Stimulated activated naive CD8-positive, alpha-beta T cell treated with anti-CD3 and anti-CD28 coated beads, Interleukin-15, amount 100 ng/mL, for 72 hours (primary cell): Measurements from ENCODE around the gene ZMYM2.
"Not testable (repeated sequence)": the region's sequence is repeated elsewhere in the genome, so short reads cannot be mapped to it uniquely, and the experiment has no call there.

Source experiments
- ATAC-seq: fragments of 150-1000 bp; cut with Tn5 transposase; 2 replicates; pipeline ENCODE4 v1.10.0; 2021; ENCODE audit warnings: mild to moderate bottlenecking, moderate library complexity
- DNase-seq, 2 donors: peaks; one replicate each; pipeline ENCODE4 v3.0.0; 2021 to 2022
- H3K27ac Mint-ChIP-seq, 2 donors: one replicate each; pipeline ENCODE4 v1.8.0; 2022; ENCODE audit warnings: mild to moderate bottlenecking in 2 of 2, mixed read lengths in 2 of 2, moderate library complexity in 2 of 2
- H3K27me3 Mint-ChIP-seq: one replicate; pipeline ENCODE4 v1.8.0; 2022; ENCODE audit warnings: mixed read lengths
- H3K4me1 Mint-ChIP-seq: one replicate; pipeline ENCODE4 v1.8.0; 2022; ENCODE audit warnings: mild to moderate bottlenecking, mixed read lengths
- H3K4me3 Mint-ChIP-seq, 2 donors: one replicate each; pipeline ENCODE4 v1.8.0; 2022; ENCODE audit warnings: mild to moderate bottlenecking in 2 of 2, mixed read lengths in 2 of 2, moderate library complexity in 1 of 2
- H3K9me3 Mint-ChIP-seq, 2 donors: one replicate each; pipeline ENCODE4 v1.8.0; 2022; ENCODE audit warnings: mixed read lengths in 2 of 2

ZMYM2 gene

GRCh38 chr13:20015763-20016162 lies 57.2 kb downstream of the ZMYM2 start:
- no peak overlapping the region for H3K4me3 Mint-ChIP-seq
- H3K9me3 Mint-ChIP-seq = peaks cover 35 to 41% of the 10 kb centered on the region in 2 donors
- ATAC-seq (no peak), DNase-seq (no peak)
- H3K27ac Mint-ChIP-seq = no peak overlapping the region
- H3K27me3 Mint-ChIP-seq = no peaks in the 10 kb centered on the region
- H3K4me1 Mint-ChIP-seq = peaks cover 37% of the 10 kb centered on the region

GRCh38 chr13:20016649-20017364 lies 58.3 kb downstream of the ZMYM2 start:
- H3K27ac Mint-ChIP-seq = peak overlapping the region in 1 of 2 donors; percentile 60
- no peaks in the 10 kb centered on the region for H3K27me3 Mint-ChIP-seq
- no peak for ATAC-seq
- H3K4me3 Mint-ChIP-seq = no peak overlapping the region
- H3K4me1 Mint-ChIP-seq = peaks cover 47% of the 10 kb centered on the region
- peaks cover 35 to 41% of the 10 kb centered on the region in 2 donors for H3K9me3 Mint-ChIP-seq
- DNase-seq = no peak

GRCh38 chr13:20017365-20017711 lies 58.8 kb downstream of the ZMYM2 start:
- Mint-ChIP-seq H3K4me1 (peaks cover 49% of the 10 kb centered on the region), H3K4me3 (no peak overlapping the region), H3K27ac (no peak overlapping the region)

GRCh38 chr13:20019043-20019442 lies 60.5 kb downstream of the ZMYM2 start:
- H3K4me3 Mint-ChIP-seq = no peak overlapping the region
- peaks cover 34 to 37% of the 10 kb centered on the region in 2 donors for H3K9me3 Mint-ChIP-seq

More at GRCh38 chr13:20017365-20017711, 58.8 kb downstream of the ZMYM2 start:
- ATAC-seq (no peak), DNase-seq (no peak)
- H3K9me3 Mint-ChIP-seq = peaks cover 35 to 41% of the 10 kb centered on the region in 2 donors
- no peaks in the 10 kb centered on the region for H3K27me3 Mint-ChIP-seq

GRCh38 chr13:20024702-20025101 lies 66.2 kb downstream of the ZMYM2 start:
- no peak for DNase-seq
- Mint-ChIP-seq H3K9me3 (no peaks in the 10 kb centered on the region), H3K27me3 (no peaks in the 10 kb centered on the region), H3K4me1 (peaks cover 17% of the 10 kb centered on the region), H3K4me3 (no peak overlapping the region), H3K27ac (no peak overlapping the region)
- ATAC-seq = no peak

More at GRCh38 chr13:20019043-20019442, 60.5 kb downstream of the ZMYM2 start:
- Mint-ChIP-seq H3K27ac (no peak overlapping the region), H3K4me1 (peaks cover 45% of the 10 kb centered on the region), H3K27me3 (no peaks in the 10 kb centered on the region)
- ATAC-seq (no peak), DNase-seq (no peak)

- Mint-ChIP-seq H3K9me3 (no peaks in the 10 kb centered on the region), H3K4me3 (no peak overlapping the region), H3K27ac (no peak overlapping the region), H3K4me1 (no peaks in the 10 kb centered on the region), H3K27me3 (no peaks in the 10 kb centered on the region)
- DNase-seq (no peak), ATAC-seq (no peak)
Observed at GRCh38 chr13:20028953-20029352, 70.4 kb downstream of the ZMYM2 start.

- H3K27ac Mint-ChIP-seq = no peak overlapping the region
- ATAC-seq = no peak
- H3K4me3 Mint-ChIP-seq = no peak overlapping the region
- H3K4me1 Mint-ChIP-seq = no peaks in the 10 kb centered on the region
- H3K27me3 Mint-ChIP-seq = no peaks in the 10 kb centered on the region
- H3K9me3 Mint-ChIP-seq = no peaks in the 10 kb centered on the region
- no peak for DNase-seq
Observed at GRCh38 chr13:20033486-20033885, 75.0 kb downstream of the ZMYM2 start.

GRCh38 chr13:20035130-20035529 lies 76.6 kb downstream of the ZMYM2 start:
- Mint-ChIP-seq H3K4me1 (peaks cover 12% of the 10 kb centered on the region), H3K27ac (no peak overlapping the region), H3K4me3 (no peak overlapping the region), H3K27me3 (no peaks in the 10 kb centered on the region), H3K9me3 (peaks cover 3 to 5% of the 10 kb centered on the region in 2 donors)
- DNase-seq = no peak
- ATAC-seq = no peak

GRCh38 chr13:20037908-20038307 lies 79.4 kb downstream of the ZMYM2 start:
- DNase-seq (no peak), ATAC-seq (no peak)
- H3K9me3 Mint-ChIP-seq = peaks cover 10 to 12% of the 10 kb centered on the region in 2 donors
- H3K27ac Mint-ChIP-seq = no peak overlapping the region
- peaks cover 35% of the 10 kb centered on the region for H3K4me1 Mint-ChIP-seq
- H3K27me3 Mint-ChIP-seq = no peaks in the 10 kb centered on the region
- H3K4me3 Mint-ChIP-seq = no peak overlapping the region

GRCh38 chr13:20042603-20043002 lies 84.1 kb downstream of the ZMYM2 start:
- DNase-seq, H3K4me3 Mint-ChIP-seq, ATAC-seq, H3K27me3 Mint-ChIP-seq, H3K27ac Mint-ChIP-seq: not testable (repeated sequence)
- peaks cover 10 to 12% of the 10 kb centered on the region in 2 donors for H3K9me3 Mint-ChIP-seq
- peaks cover 39% of the 10 kb centered on the region for H3K4me1 Mint-ChIP-seq

GRCh38 chr13:20043207-20043925 lies 84.8 kb downstream of the ZMYM2 start:
- DNase-seq (no peak), ATAC-seq (no peak)
- no peaks in the 10 kb centered on the region for H3K27me3 Mint-ChIP-seq
- no peak overlapping the region for H3K4me3 Mint-ChIP-seq
- peak overlapping the region in 1 of 2 donors; percentile 7 for H3K27ac Mint-ChIP-seq
- peaks cover 10 to 12% of the 10 kb centered on the region in 2 donors for H3K9me3 Mint-ChIP-seq
- peaks cover 40% of the 10 kb centered on the region for H3K4me1 Mint-ChIP-seq

- peaks cover 10 to 12% of the 10 kb centered on the region in 2 donors for H3K9me3 Mint-ChIP-seq
- no peak overlapping the region for H3K4me3 Mint-ChIP-seq
- ATAC-seq = no peak
- DNase-seq = no peak
- H3K27me3 Mint-ChIP-seq = no peaks in the 10 kb centered on the region
- H3K27ac Mint-ChIP-seq = no peak overlapping the region
- peaks cover 44% of the 10 kb centered on the region for H3K4me1 Mint-ChIP-seq
Observed at GRCh38 chr13:20044086-20044485, 85.6 kb downstream of the ZMYM2 start.

GRCh38 chr13:20045950-20046548 lies 87.5 kb downstream of the ZMYM2 start:
- Mint-ChIP-seq H3K27ac (no peak overlapping the region), H3K27me3 (no peaks in the 10 kb centered on the region), H3K9me3 (no peaks in the 10 kb centered on the region), H3K4me1 (peaks cover 37% of the 10 kb centered on the region), H3K4me3 (no peak overlapping the region)
- no peak for ATAC-seq
- DNase-seq = no peak

- H3K4me1 Mint-ChIP-seq = peaks cover 19% of the 10 kb centered on the region
- DNase-seq (no peak), ATAC-seq (peak; percentile 76)
- no peaks in the 10 kb centered on the region for H3K27me3 Mint-ChIP-seq
- no peaks in the 10 kb centered on the region for H3K9me3 Mint-ChIP-seq
- peak overlapping the region; percentile 41 to 68 for H3K4me3 Mint-ChIP-seq
- peak overlapping the region; percentile 44 to 58 for H3K27ac Mint-ChIP-seq
Observed at GRCh38 chr13:20049558-20050473, 91.3 kb downstream of the ZMYM2 start.

- Mint-ChIP-seq H3K27me3 (no peaks in the 10 kb centered on the region), H3K27ac (no peak overlapping the region), H3K4me3 (no peak overlapping the region), H3K9me3 (no peaks in the 10 kb centered on the region), H3K4me1 (peaks cover 19% of the 10 kb centered on the region)
- no peak for ATAC-seq
- no peak for DNase-seq
Observed at GRCh38 chr13:20051366-20051765, 92.8 kb downstream of the ZMYM2 start.
